SHP77 treated with DMSO at 0.1 percent for 48 hours (cell line): ENCODE measurements around the gene MIXL1.
"Not testable (repeated sequence)": the region's sequence is repeated elsewhere in the genome, so short reads cannot be mapped to it uniquely, and the experiment has no call there.

Experiments
- DNase-seq: peaks from one replicate; lab custom pipeline; 2025; lab: John Stamatoyannopoulos, UW

MIXL1 gene

DNA sequence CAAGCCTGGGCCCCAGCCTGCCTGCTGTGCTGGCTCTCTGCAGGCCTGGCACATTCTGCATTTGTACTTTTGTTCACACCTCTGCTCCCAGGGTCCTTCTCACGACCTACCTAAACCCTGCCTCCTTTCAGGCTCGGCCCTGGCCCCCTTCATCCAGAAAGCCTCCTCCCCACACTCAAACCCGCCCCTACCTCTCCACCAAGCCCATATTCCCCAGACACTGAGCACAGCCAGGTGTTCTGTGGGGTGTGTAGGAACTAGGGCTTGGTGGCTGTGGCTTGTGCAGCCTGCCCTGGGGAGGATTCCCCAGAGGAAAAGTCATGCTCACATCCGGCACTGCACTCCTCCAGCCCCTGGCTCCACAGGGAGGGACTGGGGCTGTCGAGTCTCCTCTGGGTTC lies 8.2 kb upstream of the MIXL1 start:
- no peak for DNase-seq

DNA sequence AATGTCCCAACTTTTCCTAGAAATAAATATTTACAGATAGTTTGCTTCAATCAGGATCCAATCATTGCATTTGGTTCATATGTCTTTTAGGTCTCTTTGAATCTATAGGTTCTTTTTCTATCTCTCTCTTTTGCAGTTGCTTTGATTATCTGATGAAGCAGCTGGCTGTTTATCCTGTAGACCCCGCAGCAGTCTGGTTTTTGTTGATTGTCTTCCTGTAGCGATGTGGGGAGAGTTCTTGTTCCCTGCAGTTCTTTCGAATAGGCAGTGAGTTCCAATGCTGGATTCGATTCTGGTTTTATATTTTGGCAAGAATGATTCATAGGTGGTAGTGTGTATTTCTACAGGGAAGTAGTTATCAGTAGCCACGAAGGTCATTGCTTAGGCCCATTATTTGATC lies 7.4 kb upstream of the MIXL1 start:
- no peak for DNase-seq

DNA sequence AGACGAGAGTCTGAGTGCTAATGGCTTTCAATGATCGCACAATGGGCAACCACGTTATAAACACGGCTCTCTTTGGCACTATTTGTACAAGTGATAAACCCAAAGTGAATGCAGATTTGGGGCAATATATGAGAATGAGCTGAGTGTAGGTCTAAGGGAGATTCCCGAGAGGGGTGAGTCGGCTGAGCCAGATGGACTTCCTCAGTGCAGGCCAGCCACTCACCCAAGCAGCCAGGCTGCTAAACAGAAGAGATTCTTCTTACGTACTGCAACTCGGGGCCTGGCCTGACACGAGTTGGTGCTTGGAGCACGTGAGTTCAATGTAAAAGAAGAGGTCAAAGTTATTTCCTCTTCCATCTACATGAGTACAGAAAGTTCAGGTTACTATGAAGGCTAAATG lies 6.2 kb upstream of the MIXL1 start:
- no peak for DNase-seq

- no peak for DNase-seq
Observed at GRCh38 chr1:226220473-226221189, 2.8 kb upstream of the MIXL1 start.

DNA sequence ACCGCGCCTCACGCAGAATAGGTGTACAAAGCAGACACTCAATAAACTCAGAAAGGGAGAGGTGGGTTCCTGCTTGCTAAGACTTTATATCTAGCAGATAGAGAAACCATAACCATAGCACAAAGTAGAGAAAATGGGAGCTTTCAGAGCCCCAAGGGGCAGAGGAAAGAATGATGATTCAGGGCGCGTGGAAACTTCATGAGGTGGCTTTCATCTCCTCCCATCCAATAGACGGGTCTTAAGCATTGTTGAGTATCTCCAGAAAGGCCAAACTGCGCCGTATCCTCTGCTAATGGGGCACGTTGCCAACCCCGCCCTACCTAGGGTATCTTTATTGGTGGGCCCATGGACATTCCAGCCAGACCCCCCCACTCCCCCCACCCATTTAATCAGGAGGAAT lies 778 bp upstream of the MIXL1 start:
- DNase-seq = no peak

- DNase-seq = no peak
Observed at GRCh38 chr1:226223786-226224244, 351 bp downstream of the MIXL1 start.

- no peak for DNase-seq
Observed at GRCh38 chr1:226226601-226227000, 3.1 kb downstream of the MIXL1 start.

- DNase-seq = no peak
Observed at GRCh38 chr1:226233293-226233692, 9.8 kb downstream of the MIXL1 start.

GRCh38 chr1:226233806-226234205 lies 10.3 kb downstream of the MIXL1 start:
- no peak for DNase-seq

GRCh38 chr1:226236826-226237225 lies 13.4 kb downstream of the MIXL1 start:
- DNase-seq = no peak

DNA sequence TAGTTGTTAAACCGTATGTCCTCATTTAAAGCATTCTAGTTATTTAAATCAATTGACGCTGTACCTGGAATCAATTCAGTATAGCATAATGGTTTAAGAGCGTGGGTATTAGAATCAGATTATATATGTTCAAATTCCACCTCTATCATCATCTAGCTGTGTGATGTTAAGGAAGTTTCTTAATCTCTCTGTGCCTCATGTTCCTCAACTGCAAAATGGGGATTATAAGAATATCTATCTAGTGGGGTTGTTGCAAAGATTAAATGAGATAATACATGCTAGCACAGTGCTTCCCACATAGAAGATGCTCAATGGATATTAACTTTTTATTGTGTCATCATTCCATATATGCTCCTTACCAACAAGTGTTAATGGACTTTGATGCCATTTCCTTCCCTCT lies 16.0 kb downstream of the MIXL1 start:
- DNase-seq = no peak

DNA sequence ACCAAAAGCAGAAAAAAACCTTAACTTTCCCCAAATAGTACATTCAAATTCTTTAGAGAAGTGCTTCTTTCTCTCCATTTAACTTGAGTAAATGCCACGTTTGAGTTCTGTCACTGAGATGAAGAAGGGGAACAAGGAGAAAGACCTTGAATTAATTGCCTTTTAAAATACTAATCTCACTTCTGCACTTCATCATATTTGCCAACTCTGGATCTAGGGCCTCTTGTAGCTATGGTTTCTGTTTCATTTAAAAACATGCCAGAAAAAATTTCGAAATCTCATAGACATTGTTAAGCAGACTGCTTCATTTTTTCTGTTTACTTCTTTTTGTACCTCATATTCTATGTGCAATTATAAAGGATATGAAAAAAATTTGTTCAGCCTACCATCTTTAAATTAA lies 24.6 kb downstream of the MIXL1 start:
- DNase-seq = no peak

DNA sequence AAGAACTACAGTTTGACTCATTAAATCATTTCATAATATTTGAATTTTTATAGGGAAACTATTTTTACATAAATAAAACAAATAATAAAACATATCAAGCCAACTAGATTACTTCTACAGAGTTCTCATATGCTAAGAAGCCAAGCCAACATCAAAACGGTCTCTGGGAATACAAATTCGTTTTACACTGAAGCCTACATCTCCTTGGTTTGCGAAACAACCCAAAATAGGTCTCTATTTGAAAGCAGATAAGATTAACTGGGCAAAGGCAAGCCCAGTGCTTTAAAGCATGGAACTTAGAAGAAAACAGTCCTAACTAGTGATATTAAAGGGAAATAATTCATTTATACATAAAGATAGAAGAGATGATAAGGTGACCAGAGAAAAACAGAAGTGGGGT lies 25.3 kb downstream of the MIXL1 start:
- DNase-seq = no peak

GRCh38 chr1:226250511-226250910 lies 27.0 kb downstream of the MIXL1 start:
- DNase-seq = no peak

DNA sequence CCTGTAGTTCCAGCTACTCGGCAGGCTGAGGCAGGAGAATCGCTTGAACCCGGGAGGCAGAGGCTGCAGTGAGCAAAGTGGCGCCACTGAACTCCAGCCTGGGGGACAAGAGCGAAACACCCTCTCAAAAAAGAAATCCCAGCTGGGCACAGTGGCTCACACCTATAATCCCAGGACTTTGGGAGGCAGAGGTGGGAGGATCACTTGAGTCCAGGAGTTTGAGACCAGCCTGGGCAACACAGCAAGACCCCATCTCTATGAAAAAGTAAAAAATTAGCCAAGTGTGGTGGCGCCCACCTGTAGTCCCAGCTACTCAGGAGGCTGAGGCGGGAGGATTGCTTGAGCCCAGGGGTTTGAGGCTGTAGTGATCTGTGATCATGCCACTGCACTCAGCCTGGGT lies 29.4 kb downstream of the MIXL1 start:
- DNase-seq = not testable (repeated sequence)

GRCh38 chr1:226253933-226254332 lies 30.5 kb downstream of the MIXL1 start:
- DNase-seq = no peak

- no peak for DNase-seq
Observed at GRCh38 chr1:226255380-226255779, 31.9 kb downstream of the MIXL1 start.

- DNase-seq = no peak
Observed at GRCh38 chr1:226261818-226262217, 38.4 kb downstream of the MIXL1 start.

DNA sequence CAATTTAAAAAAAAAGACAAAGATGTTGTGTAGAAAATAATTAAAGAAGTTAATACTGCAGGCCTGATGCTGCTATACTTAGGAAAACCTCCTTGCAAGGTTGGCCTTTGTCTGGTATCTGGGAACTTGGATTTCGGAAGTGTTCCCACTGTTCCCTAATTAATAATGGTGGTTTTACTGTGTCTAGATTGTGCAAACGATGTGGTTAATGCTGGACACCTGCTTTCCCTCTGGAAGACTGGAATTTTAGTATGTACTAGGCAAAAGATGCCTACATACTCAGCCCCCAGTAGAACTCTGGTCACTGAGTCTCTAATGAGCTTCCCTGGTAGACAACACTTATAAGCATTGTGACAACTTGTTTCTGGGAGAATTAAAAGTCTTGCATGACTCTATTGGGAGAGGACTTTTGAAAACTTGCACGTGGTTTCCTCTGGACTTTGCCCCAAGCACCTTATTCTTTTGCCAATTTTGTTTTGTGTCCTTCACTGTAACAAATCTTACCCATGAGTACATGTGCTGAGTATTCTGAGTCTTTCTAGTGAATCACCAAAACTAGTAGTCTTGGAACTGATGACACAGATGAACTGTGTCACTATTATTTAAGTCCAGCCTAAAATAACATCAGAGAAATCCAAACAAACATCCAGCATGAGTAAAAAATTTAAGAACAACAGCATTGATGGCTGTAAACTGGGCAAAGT lies 45.1 kb downstream of the MIXL1 start:
- no peak for DNase-seq

DNA sequence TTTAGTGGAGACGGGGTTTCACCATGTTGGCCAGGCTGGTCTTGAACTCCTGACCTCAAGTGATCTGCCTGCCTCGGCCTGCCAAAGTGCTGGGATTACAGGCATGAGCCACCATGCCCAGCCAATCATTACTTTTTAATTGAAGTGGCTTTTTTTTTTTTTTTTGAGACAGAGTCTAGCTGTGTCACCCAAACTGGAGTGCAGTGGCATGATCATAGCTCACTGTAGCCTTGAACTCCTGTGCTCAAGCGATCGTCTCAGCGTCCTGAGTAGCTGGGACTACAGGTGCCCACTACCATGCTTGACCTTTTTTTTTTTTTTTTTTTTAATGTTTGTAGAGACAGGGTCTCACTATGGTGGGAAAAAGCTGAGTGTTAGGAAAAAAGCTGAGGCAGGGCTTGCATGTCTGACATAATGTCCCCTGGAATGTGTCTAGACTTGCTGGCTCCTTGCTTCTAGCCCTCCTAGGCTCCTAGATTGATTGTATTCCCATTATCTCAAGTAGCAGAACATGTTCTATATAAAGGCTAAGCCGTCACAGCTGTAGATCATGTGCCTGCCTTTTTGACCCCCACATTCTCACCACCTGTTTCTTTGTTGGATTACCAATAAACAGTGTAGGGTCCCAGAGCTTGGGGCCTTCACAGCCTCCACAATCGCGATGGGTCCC lies 48.9 kb downstream of the MIXL1 start:
- DNase-seq = not testable (repeated sequence)

GRCh38 chr1:226274138-226274537 lies 50.7 kb downstream of the MIXL1 start:
- DNase-seq = no peak

DNA sequence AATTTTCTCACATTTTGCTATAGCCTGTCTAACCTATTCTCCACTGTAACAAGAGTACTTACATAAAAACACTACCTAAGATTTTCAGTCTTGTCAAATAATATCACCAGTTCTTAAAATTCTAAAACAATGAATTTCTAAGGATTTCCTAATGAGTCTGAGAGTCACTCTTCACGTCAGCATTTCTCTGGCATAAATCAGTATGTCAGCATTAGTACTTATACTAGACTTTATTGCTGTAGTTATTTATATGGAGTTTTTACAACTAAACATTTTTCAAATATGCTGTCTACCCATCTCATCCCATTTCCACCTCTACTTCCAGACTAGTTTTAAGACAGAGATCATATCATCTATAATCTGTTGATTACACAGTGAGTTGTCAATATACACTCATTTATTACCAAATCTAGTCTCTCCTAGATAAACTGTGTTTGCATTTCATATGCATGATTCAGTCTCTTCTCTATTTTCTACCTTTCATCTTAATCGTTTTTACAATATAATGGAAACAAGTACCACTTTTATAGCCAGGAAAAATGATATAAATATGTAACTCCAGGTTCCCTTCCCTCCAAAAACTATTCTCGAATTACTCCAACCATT lies 52.7 kb downstream of the MIXL1 start:
- no peak for DNase-seq
